ENCODE data around the gene MPRIP.

GRCh38 chr17:17070931-17071330, 28.7 kb downstream of the MPRIP start:
- no peak for TF ChIP-seq ZNF155 (tag by site-specific recombination; IDR thresholded peaks at IDR 0.05)
- TF ChIP-seq, protein P1, sequence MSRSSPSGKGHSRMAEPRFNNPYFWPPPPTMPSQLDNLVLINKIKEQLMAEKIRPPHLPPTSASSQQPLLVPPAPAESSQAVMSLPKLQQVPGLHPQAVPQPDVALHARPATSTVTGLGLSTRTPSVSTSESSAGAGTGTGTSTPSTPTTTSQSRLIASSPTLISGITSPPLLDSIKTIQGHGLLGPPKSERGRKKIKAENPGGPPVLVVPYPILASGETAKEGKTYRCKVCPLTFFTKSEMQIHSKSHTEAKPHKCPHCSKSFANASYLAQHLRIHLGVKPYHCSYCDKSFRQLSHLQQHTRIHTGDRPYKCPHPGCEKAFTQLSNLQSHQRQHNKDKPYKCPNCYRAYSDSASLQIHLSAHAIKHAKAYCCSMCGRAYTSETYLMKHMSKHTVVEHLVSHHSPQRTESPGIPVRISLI (tag by site-specific recombination; IDR thresholded peaks at IDR 0.05), result no peak
- TF ChIP-seq, protein P2, sequence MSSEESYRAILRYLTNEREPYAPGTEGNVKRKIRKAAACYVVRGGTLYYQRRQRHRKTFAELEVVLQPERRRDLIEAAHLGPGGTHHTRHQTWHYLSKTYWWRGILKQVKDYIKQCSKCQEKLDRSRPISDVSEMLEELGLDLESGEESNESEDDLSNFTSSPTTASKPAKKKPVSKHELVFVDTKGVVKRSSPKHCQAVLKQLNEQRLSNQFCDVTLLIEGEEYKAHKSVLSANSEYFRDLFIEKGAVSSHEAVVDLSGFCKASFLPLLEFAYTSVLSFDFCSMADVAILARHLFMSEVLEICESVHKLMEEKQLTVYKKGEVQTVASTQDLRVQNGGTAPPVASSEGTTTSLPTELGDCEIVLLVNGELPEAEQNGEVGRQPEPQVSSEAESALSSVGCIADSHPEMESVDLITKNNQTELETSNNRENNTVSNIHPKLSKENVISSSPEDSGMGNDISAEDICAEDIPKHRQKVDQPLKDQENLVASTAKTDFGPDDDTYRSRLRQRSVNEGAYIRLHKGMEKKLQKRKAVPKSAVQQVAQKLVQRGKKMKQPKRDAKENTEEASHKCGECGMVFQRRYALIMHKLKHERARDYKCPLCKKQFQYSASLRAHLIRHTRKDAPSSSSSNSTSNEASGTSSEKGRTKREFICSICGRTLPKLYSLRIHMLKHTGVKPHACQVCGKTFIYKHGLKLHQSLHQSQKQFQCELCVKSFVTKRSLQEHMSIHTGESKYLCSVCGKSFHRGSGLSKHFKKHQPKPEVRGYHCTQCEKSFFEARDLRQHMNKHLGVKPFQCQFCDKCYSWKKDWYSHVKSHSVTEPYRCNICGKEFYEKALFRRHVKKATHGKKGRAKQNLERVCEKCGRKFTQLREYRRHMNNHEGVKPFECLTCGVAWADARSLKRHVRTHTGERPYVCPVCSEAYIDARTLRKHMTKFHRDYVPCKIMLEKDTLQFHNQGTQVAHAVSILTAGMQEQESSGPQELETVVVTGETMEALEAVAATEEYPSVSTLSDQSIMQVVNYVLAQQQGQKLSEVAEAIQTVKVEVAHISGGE (tag by site-specific recombination; conservative IDR thresholded peaks at IDR 0.05; ENCODE audit: low read depth), result no peak
- TF ChIP-seq YY2 (tag by site-specific recombination; IDR thresholded peaks at IDR 0.05), result no peak
- TF ChIP-seq IKZF3 (tag by site-specific recombination; IDR thresholded peaks at IDR 0.05), result no peak
- TF ChIP-seq, protein P3, sequence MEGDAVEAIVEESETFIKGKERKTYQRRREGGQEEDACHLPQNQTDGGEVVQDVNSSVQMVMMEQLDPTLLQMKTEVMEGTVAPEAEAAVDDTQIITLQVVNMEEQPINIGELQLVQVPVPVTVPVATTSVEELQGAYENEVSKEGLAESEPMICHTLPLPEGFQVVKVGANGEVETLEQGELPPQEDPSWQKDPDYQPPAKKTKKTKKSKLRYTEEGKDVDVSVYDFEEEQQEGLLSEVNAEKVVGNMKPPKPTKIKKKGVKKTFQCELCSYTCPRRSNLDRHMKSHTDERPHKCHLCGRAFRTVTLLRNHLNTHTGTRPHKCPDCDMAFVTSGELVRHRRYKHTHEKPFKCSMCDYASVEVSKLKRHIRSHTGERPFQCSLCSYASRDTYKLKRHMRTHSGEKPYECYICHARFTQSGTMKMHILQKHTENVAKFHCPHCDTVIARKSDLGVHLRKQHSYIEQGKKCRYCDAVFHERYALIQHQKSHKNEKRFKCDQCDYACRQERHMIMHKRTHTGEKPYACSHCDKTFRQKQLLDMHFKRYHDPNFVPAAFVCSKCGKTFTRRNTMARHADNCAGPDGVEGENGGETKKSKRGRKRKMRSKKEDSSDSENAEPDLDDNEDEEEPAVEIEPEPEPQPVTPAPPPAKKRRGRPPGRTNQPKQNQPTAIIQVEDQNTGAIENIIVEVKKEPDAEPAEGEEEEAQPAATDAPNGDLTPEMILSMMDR (tag by site-specific recombination; IDR thresholded peaks at IDR 0.05), result no peak
- no peak for TF ChIP-seq ZNF133 (tag by site-specific recombination; IDR thresholded peaks at IDR 0.05)
- no peak for TF ChIP-seq SCRT1 (tag by site-specific recombination; IDR thresholded peaks at IDR 0.05; ENCODE audit: borderline replicate concordance)
- TF ChIP-seq PATZ1 (tag by site-specific recombination; IDR thresholded peaks at IDR 0.05), result no peak
- TF ChIP-seq YY1 (tag by site-specific recombination; IDR thresholded peaks at IDR 0.05), result no peak
- no peak for TF ChIP-seq ZNF48 (tag by site-specific recombination; IDR thresholded peaks at IDR 0.05)
- TF ChIP-seq SP7 (tag by site-specific recombination; IDR thresholded peaks at IDR 0.05), result no peak
- TF ChIP-seq ZNF449 (tag by site-specific recombination; IDR thresholded peaks at IDR 0.05), result 0 out of 2 replicates have a peak, but pooled peaks have one; percentile 30
